ENCODE results near the gene WDR49.

GRCh38 chr3:167691366-167691765 is 37.6 kb upstream of the WDR49 start:
- TF ChIP-seq CTCF (IDR thresholded peaks at IDR 0.05) (no peak), POLR2A (IDR thresholded peaks at IDR 0.05) (no peak)

All from lower leg skin (tissue), 3 donors.